Immature natural killer cell (primary cell): Measurements from ENCODE around the gene APBA2. TPM values are rescaled to one million over a fixed set of nuclear protein-coding genes. Genes with fewer than 3 reads are reported as not detected.
A peak's percentile ranks its signal among the peaks of the same experiment; 100 is the strongest.

ENCODE experiments used
- DNase-seq, 3 donors: peaks; one replicate each; pipeline ENCODE4 v3.0.0; 2022; ENCODE audit warnings: mixed read lengths in 1 of 3
- H3K27ac Mint-ChIP-seq, 6 donors: one replicate each; pipeline ENCODE4 v1.8.0; 2020; ENCODE audit warnings: mixed read lengths in 6 of 6, mild to moderate bottlenecking in 5 of 6, inconsistent platforms in 4 of 6, moderate library complexity in 3 of 6
- H3K27me3 Mint-ChIP-seq, 3 donors: one replicate each; pipeline ENCODE4 v1.8.0; 2020 to 2021; ENCODE audit warnings: low read depth in 3 of 3, mild to moderate bottlenecking in 3 of 3, mixed read lengths in 3 of 3, moderate library complexity in 3 of 3, inconsistent platforms in 1 of 3
- H3K36me3 Mint-ChIP-seq, 3 donors: one replicate each; pipeline ENCODE4 v1.8.0; 2020; ENCODE audit warnings: mixed read lengths in 3 of 3, inconsistent platforms in 2 of 3, mild to moderate bottlenecking in 2 of 3
- H3K4me1 Mint-ChIP-seq, 2 donors: one replicate each; pipeline ENCODE4 v1.8.0; 2020; ENCODE audit warnings: inconsistent platforms in 2 of 2, mild to moderate bottlenecking in 2 of 2, mixed read lengths in 2 of 2, moderate library complexity in 1 of 2
- H3K4me3 Mint-ChIP-seq, 5 donors: one replicate each; pipeline ENCODE4 v1.8.0; 2020; ENCODE audit warnings: mild to moderate bottlenecking in 5 of 5, mixed read lengths in 5 of 5, inconsistent platforms in 3 of 5, moderate library complexity in 3 of 5
- H3K9me3 Mint-ChIP-seq, 6 donors: one replicate each; pipeline ENCODE4 v1.8.0; 2020; ENCODE audit warnings: mild to moderate bottlenecking in 6 of 6, mixed read lengths in 6 of 6, inconsistent platforms in 4 of 6, moderate library complexity in 3 of 6
- polyA plus RNA-seq, 3 donors: library from polyadenylated mRNA; unstranded; fragments of 300-500 nt; fragmentation: Illumina TruSeq; gene quantifications; one replicate each; pipeline ENCODE4 v1.2.3, GENCODE V29; 2021

APBA2 gene
- polyA plus RNA-seq, 3 donors from 2014 or later = 24.4 to 68.7 (median 25.4) TPM

DNA sequence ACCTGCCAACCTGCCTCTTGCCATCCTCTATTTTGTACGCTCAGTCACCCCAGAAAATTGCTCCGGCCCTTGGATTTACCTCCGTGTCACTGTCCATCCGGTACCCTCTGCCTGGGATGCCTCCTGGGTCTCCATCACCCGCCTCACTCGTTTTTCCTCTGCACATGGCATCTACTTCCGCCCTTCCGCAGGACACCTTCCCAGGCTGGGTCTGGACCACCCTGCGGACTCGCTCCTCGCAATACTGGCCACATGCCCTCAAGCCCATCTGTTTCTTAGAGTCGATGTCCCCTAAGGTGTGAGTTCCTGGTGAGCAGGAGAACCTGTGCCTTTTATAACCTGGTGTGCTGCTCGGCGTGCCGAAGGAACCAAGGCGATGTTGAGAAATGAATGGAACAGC is 58.5 kb downstream of the APBA2 start:
- peaks cover 0 to 2% (median 0%) of the 10 kb centered on the region in 6 donors for H3K9me3 Mint-ChIP-seq
- H3K4me3 Mint-ChIP-seq = peak overlapping the region in 4 of 5 donors; percentile 29 to 71 (median 64)
- peaks cover 4 to 22% (median 16%) of the 10 kb centered on the region in 3 donors for H3K27me3 Mint-ChIP-seq
- peaks cover 97 to 98% of the 10 kb centered on the region in 2 donors for H3K4me1 Mint-ChIP-seq
- H3K27ac Mint-ChIP-seq = peak overlapping the region in 5 of 6 donors; percentile 75 to 90 (median 84)
- no peak for DNase-seq
- H3K36me3 Mint-ChIP-seq = peaks cover 5 to 10% (median 7%) of the 10 kb centered on the region in 3 donors

- H3K27me3 Mint-ChIP-seq = peaks cover 4 to 20% (median 16%) of the 10 kb centered on the region in 3 donors
- H3K4me1 Mint-ChIP-seq = peaks cover 97% of the 10 kb centered on the region in 2 donors
- H3K36me3 Mint-ChIP-seq = peaks cover 5 to 7% (median 6%) of the 10 kb centered on the region in 3 donors
- peak overlapping the region; percentile 76 to 88 (median 86) for H3K27ac Mint-ChIP-seq
- peaks cover 0 to 2% (median 0%) of the 10 kb centered on the region in 6 donors for H3K9me3 Mint-ChIP-seq
- H3K4me3 Mint-ChIP-seq = peak overlapping the region; percentile 30 to 87 (median 75)
- DNase-seq = no peak
Observed at GRCh38 chr15:28944696-28945300, 59.0 kb downstream of the APBA2 start.

DNA sequence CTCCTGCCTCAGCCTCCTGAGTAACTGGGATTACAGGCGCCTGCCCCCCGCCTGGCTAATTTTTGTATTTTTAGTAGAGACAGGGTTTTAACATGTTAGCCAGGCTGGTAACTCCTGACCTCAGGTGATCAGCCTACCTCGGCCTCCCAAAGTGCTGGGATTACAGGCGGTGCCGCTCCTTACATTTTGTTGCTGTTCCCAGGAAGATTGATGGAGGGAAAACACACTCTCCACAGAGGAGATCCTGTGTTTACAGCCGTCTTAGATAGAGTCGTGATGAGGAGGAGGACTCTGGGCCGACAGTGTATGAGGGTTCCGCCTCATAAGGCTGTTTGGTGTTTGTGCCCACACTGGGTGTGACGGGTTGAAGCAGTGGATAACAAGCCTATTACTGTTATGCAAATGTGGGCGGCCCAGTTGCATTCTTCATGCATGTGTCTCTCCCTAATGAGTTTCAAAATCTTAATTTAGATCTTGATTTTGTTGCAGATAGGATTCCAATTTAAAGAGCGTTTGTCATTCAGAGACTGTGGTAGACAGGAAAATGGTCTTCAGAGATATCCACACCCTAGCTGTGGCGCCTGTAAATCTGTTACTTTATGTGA is 60.0 kb downstream of the APBA2 start:
- DNase-seq = no peak
- Mint-ChIP-seq H3K4me3 (peak overlapping the region; percentile 61 to 87 (median 75)), H3K4me1 (peaks cover 95 to 96% of the 10 kb centered on the region in 2 donors), H3K27me3 (peaks cover 4 to 20% (median 17%) of the 10 kb centered on the region in 3 donors), H3K36me3 (peaks cover 5 to 10% (median 7%) of the 10 kb centered on the region in 3 donors), H3K27ac (peak overlapping the region; percentile 76 to 88 (median 85)), H3K9me3 (peaks cover 0 to 2% (median 0%) of the 10 kb centered on the region in 6 donors)

DNA sequence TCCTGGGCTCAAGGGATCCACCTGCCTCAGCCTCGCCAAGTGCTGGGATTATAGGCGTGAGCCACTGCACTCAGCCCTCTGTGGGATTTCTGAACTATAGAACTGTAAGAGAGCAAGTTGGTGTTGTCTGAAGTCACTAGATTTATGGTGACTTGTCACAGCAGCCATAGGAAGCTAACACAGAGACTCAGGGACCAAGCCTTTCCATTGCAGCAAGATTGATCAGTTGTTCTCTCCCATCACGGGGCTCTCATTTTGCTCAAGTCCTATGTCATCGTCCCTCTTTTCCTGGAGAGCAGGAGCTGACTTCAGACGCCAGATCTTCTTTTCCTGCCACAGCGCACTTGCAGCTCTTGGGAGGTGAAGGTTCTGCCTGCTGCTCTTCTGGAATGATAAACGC is 61.0 kb downstream of the APBA2 start:
- no peak for DNase-seq
- Mint-ChIP-seq H3K27ac (peak overlapping the region in 4 of 6 donors; percentile 35 to 84 (median 72)), H3K36me3 (peaks cover 5 to 10% (median 7%) of the 10 kb centered on the region in 3 donors), H3K4me1 (peaks cover 90% of the 10 kb centered on the region in 2 donors), H3K9me3 (no peaks in the 10 kb centered on the region), H3K27me3 (peaks cover 4 to 14% (median 10%) of the 10 kb centered on the region in 3 donors), H3K4me3 (peak overlapping the region in 3 of 5 donors; percentile 18 to 75 (median 23))

DNA sequence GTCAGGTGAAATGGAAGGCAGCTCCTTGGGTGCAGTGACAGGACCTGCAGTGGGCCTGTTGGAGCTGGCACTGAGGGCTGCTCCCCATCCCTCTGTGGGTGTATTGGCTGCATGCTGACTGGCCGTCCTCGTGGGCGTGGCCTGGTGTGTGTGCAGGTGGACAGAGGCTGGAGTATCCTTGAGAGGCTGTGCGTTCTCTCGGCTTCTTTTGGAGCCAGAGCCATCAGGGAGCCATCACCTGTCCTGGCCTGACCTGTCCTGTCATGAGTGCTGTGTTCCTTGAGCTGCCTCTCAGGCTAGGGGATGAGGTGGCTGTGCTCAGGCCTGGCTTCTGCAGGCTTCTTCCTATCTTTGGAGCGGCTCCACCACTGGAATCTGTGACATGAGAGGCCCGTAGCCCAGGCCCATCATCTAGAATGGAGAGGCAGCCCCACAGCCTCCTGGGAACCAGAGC is 61.5 kb downstream of the APBA2 start:
- H3K27ac Mint-ChIP-seq = peak overlapping the region in 4 of 6 donors; percentile 80 to 96 (median 94)
- peaks cover 86 to 90% of the 10 kb centered on the region in 2 donors for H3K4me1 Mint-ChIP-seq

DNA sequence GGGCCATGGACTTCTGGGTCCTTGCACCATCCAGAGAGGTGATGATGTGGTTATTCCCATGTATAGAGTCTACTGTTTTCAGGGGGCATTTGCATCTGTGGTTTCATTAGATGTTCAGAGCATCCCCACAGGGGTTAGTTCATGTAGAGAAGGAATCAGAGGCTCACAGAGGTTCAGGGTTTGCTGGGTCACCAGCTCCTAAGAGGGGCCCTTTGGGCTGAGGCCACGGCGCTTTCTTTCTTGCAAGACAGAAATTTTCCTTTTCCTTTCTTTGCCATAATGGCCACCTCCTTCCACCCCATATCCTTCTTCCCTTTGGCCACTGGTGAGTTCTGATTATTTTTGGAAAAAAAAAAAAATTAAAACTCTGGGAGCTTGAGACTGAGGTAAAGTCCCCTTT is 62.3 kb downstream of the APBA2 start:
- Mint-ChIP-seq H3K4me1 (peaks cover 84 to 90% of the 10 kb centered on the region in 2 donors), H3K27me3 (peaks cover 4 to 10% (median 9%) of the 10 kb centered on the region in 3 donors), H3K36me3 (peaks cover 5 to 10% (median 7%) of the 10 kb centered on the region in 3 donors), H3K4me3 (peak overlapping the region; percentile 76 to 88 (median 81)), H3K9me3 (no peaks in the 10 kb centered on the region), H3K27ac (peak overlapping the region; percentile 77 to 96 (median 91))
- no peak for DNase-seq

More for the DNA sequence above, 61.5 kb downstream of the APBA2 start:
- H3K27me3 Mint-ChIP-seq = peaks cover 4 to 11% (median 9%) of the 10 kb centered on the region in 3 donors
- peak overlapping the region in 4 of 5 donors; percentile 13 to 88 (median 81) for H3K4me3 Mint-ChIP-seq
- H3K9me3 Mint-ChIP-seq = no peaks in the 10 kb centered on the region
- DNase-seq = no peak
- peaks cover 5 to 10% (median 7%) of the 10 kb centered on the region in 3 donors for H3K36me3 Mint-ChIP-seq

GRCh38 chr15:28950916-28951315 is 65.1 kb downstream of the APBA2 start:
- H3K9me3 Mint-ChIP-seq = no peaks in the 10 kb centered on the region
- H3K27me3 Mint-ChIP-seq = peaks cover 1 to 13% (median 4%) of the 10 kb centered on the region in 3 donors
- peaks cover 84 to 91% of the 10 kb centered on the region in 2 donors for H3K4me1 Mint-ChIP-seq
- peaks cover 0 to 8% (median 3%) of the 10 kb centered on the region in 3 donors for H3K36me3 Mint-ChIP-seq
- DNase-seq = no peak
- H3K4me3 Mint-ChIP-seq = peak overlapping the region in 1 of 5 donors; percentile 7
- peak overlapping the region in 4 of 6 donors; percentile 61 to 82 (median 72) for H3K27ac Mint-ChIP-seq

DNA sequence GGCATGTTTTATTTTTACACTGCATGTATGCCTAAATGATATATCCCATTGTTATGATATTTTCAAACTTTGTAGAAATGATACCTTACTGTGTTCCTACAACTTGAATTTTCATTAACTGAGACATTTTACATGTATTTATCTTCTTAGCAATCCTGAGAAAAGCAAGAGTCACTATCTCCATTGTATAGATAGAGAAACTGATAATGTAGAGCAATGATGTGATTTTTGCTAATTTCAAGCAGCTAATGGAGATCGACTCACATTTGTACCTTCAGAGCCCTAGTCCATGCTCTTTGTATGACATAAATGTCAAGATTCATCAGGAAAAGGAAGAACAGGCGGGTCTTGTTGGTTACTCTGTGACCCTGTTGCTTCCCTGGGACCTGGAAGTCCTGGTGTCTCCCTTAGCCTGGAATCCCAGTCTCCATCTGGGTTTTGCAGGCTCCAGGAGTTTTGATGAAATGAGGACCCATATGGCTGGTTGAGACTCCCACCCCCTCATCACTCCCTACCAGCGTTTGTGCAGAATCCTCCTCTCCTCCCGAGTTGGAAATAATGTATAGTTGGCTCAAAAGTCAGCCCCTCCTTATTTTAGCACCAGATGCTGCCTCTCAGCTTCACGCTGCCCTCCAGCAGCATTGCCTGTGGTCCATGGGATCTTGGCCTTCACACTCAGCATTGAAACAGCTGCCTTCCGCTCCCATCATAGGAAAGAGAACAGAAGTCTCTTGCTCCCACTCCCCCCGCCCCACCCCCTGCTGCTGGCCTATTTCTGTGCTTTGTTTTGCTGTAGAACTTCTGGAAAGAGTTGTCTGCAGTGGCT is 67.1 kb downstream of the APBA2 start:
- Mint-ChIP-seq H3K36me3 (peaks cover 0 to 4% (median 0%) of the 10 kb centered on the region in 3 donors), H3K9me3 (no peaks in the 10 kb centered on the region), H3K27me3 (peaks cover 6 to 11% (median 7%) of the 10 kb centered on the region in 3 donors), H3K4me3 (peak overlapping the region in 2 of 5 donors; percentile 16 to 41), H3K27ac (peak overlapping the region; percentile 43 to 98 (median 94)), H3K4me1 (peaks cover 84 to 91% of the 10 kb centered on the region in 2 donors)
- no peak for DNase-seq

GRCh38 chr15:28953573-28954195 is 67.9 kb downstream of the APBA2 start:
- H3K4me1 Mint-ChIP-seq = peaks cover 83 to 91% of the 10 kb centered on the region in 2 donors
- peak overlapping the region; percentile 94 to 98 (median 96) for H3K27ac Mint-ChIP-seq
- peak overlapping the region; percentile 78 to 91 (median 83) for H3K4me3 Mint-ChIP-seq
- no peak for DNase-seq
- peaks cover 0 to 4% (median 0%) of the 10 kb centered on the region in 3 donors for H3K36me3 Mint-ChIP-seq
- H3K27me3 Mint-ChIP-seq = peaks cover 6 to 8% (median 7%) of the 10 kb centered on the region in 3 donors
- no peaks in the 10 kb centered on the region for H3K9me3 Mint-ChIP-seq

DNA sequence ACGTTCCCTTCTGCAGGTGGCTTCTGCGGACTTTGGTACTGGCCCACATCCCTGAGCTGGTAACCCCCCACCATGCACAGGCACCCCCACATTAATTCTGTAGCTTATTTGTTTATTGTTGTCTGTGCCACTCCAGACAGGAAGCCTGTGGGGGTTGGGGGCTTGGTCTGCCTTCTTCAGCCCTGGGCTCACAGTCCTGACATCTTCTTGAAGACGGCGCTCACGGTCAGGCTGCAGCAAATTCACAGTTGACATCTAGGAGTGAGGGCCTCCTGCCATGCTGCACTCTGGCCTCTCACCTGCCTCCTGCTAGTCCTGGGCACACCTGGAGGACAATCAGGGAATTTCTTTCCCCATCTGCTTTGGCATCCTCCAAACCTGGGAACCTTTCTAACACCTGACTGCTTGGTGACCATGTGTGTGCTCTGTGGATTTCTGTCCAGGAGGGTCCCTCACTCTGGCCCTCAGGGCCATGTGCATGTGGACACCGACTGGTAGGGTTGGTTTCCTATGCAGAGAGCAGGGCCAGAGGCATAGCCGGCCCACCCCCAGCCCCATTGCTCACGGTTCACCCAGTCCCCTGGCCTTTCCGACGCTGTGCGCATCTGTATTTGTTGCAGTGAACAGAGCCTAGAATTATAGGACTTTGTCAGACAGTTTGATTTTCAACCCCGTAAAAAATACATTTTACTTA is 68.8 kb downstream of the APBA2 start:
- Mint-ChIP-seq H3K4me3 (peak overlapping the region; percentile 78 to 91 (median 83)), H3K27ac (peak overlapping the region; percentile 94 to 98 (median 96)), H3K27me3 (peaks cover 4 to 7% (median 6%) of the 10 kb centered on the region in 3 donors), H3K9me3 (no peaks in the 10 kb centered on the region), H3K36me3 (peaks cover 0 to 4% (median 0%) of the 10 kb centered on the region in 3 donors), H3K4me1 (peaks cover 80 to 92% of the 10 kb centered on the region in 2 donors)
- no peak for DNase-seq

DNA sequence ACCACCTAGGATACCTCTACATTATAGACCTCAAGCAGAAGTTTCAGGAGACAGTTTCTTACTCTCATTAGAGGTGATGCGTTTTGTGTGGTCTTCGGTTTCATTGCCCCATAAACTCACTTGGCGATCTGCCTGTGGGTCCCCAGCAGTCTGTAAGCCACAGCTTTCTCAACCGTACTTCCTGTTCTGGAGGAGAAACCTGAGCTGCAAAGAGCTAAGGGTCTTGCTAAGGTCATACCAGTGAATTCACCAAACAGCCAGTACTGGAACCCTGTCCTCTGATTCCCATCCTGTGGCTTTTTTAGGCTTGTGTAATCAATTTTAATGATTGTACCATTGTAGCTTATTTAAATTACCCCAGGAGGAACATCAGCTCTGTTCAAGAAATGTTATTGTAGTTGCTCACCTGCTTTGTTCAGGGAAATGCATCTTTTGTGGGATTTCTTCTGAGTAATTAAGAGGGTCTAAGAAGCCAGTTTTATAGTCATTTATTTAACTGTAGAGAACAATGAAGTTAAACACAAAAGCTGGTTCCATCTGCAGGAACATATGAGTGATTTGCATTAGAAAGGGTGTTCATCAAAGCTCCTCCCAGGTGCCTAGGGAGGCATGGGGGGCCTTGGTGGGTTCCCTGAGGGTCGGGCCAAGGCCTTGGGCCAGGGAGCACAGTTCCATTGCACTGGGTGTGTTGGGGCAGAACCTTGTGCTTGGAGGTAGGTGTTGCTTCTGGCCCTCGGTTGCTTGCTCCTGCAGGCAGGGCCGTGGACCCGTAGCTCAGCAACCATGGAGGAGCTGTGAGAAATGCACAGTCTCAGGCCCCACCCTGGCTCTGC is 69.6 kb downstream of the APBA2 start:
- DNase-seq = peak; percentile 68 to 73 (median 72)
- no peaks in the 10 kb centered on the region for H3K9me3 Mint-ChIP-seq
- no peaks in the 10 kb centered on the region for H3K36me3 Mint-ChIP-seq
- H3K4me1 Mint-ChIP-seq = peaks cover 72 to 85% of the 10 kb centered on the region in 2 donors
- H3K27me3 Mint-ChIP-seq = peaks cover 4 to 6% (median 6%) of the 10 kb centered on the region in 3 donors
- H3K4me3 Mint-ChIP-seq = peak overlapping the region; percentile 78 to 91 (median 83)
- peak overlapping the region; percentile 94 to 98 (median 96) for H3K27ac Mint-ChIP-seq
